OCI-LY7 (cell line): ENCODE measurements around the gene DHRS3. TPM values are rescaled to one million over a fixed set of nuclear protein-coding genes. Genes with fewer than 3 reads are reported as not detected.

Experiments used
- BruUV-seq: library from RNA; stranded (reverse); fragments of 400-500 nt; replicated peaks from 2 replicates; lab custom pipeline; 2021; lab: Mats Ljungman, UMichigan
- CTCF ChIA-PET: fragments of 300-600 bp; sonication (Branson Sonifier 250); formaldehyde crosslinking; loops from one replicate; lab custom pipeline; 2022; ENCODE audit warnings: antibody characterized with exemption; ENCODE audit not compliant: unreplicated experiment; lab: Charles Lee
- POLR2A ChIA-PET: fragments of 300-600 bp; sonication (Branson Sonifier 250); formaldehyde crosslinking; loops from one replicate; lab custom pipeline; 2022; ENCODE audit warnings: antibody characterized with exemption; lab: Charles Lee
- DNase-seq: peaks from one replicate; pipeline ENCODE4 v3.0.0-alpha.2; 2015; ENCODE audit warnings: low spot score
- H2AFZ ChIP-seq: fragments of 200-600 bp; sonication (generic), shearing (Covaris generic); 2 replicates; pipeline ENCODE4 v1.6.1; 2014; ENCODE audit warnings: mild to moderate bottlenecking, antibody characterized with exemption, low read length, moderate library complexity
- H3K27ac ChIP-seq: fragments of 200-600 bp; sonication (generic); 2 replicates; pipeline ENCODE4 v1.5.1; 2014; ENCODE audit warnings: mixed run types, low read depth, mild to moderate bottlenecking, moderate library complexity, low read length, inconsistent platforms; ENCODE audit not compliant: poor library complexity, severe bottlenecking
- H3K36me3 ChIP-seq: fragments of 200-600 bp; sonication (generic); 2 replicates; pipeline ENCODE4 v1.6.1; 2014; ENCODE audit warnings: mild to moderate bottlenecking, antibody characterized with exemption, low read length, moderate library complexity, mixed read lengths; ENCODE audit not compliant: insufficient read depth
- H3K4me1 ChIP-seq: fragments of 200-600 bp; sonication (generic); 2 replicates; pipeline ENCODE4 v1.5.1; 2014; ENCODE audit warnings: mild to moderate bottlenecking, low read length; ENCODE audit not compliant: insufficient read depth, poor library complexity, severe bottlenecking
- H3K4me2 ChIP-seq: fragments of 200-600 bp; sonication (generic); 2 replicates; pipeline ENCODE4 v1.6.1; 2014; ENCODE audit warnings: mild to moderate bottlenecking, low read length
- H3K4me3 ChIP-seq: fragments of 200-600 bp; sonication (generic); 2 replicates; pipeline ENCODE4 v1.5.1; 2014; ENCODE audit warnings: mild to moderate bottlenecking, low read depth, low read length; ENCODE audit not compliant: poor library complexity, severe bottlenecking
- H3K79me2 ChIP-seq: fragments of 200-600 bp; sonication (generic); 2 replicates; pipeline ENCODE4 v1.6.1; 2016; ENCODE audit warnings: low read depth, mild to moderate bottlenecking, low read length, moderate library complexity, mixed read lengths; ENCODE audit not compliant: insufficient read depth
- H3K9me2 ChIP-seq: fragments of 200-600 bp; sonication (generic); 2 replicates; pipeline ENCODE4 v1.6.1; 2016; ENCODE audit warnings: mild to moderate bottlenecking, low read length, mixed read lengths; ENCODE audit not compliant: insufficient read depth
- H3K9me3 ChIP-seq: fragments of 200-600 bp; sonication (generic); 2 replicates; pipeline ENCODE4 v1.6.1; 2014; ENCODE audit warnings: mild to moderate bottlenecking, mixed run types, low read length, mixed read lengths
- H4K20me1 ChIP-seq: fragments of 200-600 bp; sonication (generic); 2 replicates; pipeline ENCODE4 v1.6.1; 2014; ENCODE audit warnings: mild to moderate bottlenecking, antibody characterized with exemption, low read length, moderate library complexity, mixed read lengths; ENCODE audit not compliant: insufficient read depth
- CTCF ChIP-seq: fragments of 200-600 bp; sonication (generic); conservative IDR thresholded peaks from 2 replicates; pipeline ENCODE4 v1.5.1; 2014; ENCODE audit warnings: mild to moderate bottlenecking, antibody characterized with exemption, low read length, moderate library complexity, mixed read lengths
- EZH2phosphoT487 ChIP-seq: fragments of 200-600 bp; sonication (generic); IDR thresholded peaks from 2 replicates; pipeline ENCODE4 v1.6.1; 2018; ENCODE audit warnings: low read depth, borderline replicate concordance, mild to moderate bottlenecking, mixed run types, antibody characterized with exemption, low read length, moderate library complexity, mixed read lengths
- intact Hi-C: fragments of 100-400 bp; cut with micrococcal nuclease; formaldehyde crosslinking; loops from one replicate; pipeline ENCODE4 v1.10.0; 2022; ENCODE audit not compliant: unreplicated experiment
- total RNA-seq, 2 experiments: library from RNA; depleted of rRNA in 1 of 2; stranded (reverse); fragments of >200 nt in 1 of 2; shearing (Covaris generic) in 1 of 2; gene quantifications; 2 replicates each; pipeline ENCODE4 v1.2.3, GENCODE V29; 2014 to 2022

The DHRS3 gene
- total RNA-seq, 2 experiments from 2014 or later, result not detected

- Histone ChIP-seq H3K36me3 (no peaks in the 10 kb centered on the region), H3K9me3 (peaks cover 23% of the 10 kb centered on the region), H3K4me1 (no peaks in the 10 kb centered on the region), H3K4me3 (no peak overlapping the region), H3K9me2 (no peaks in the 10 kb centered on the region), H4K20me1 (no peaks in the 10 kb centered on the region), H2AFZ (no peak overlapping the region), H3K79me2 (no peaks in the 10 kb centered on the region), H3K4me2 (no peak overlapping the region), H3K27ac (no peak overlapping the region)
- DNase-seq, result no peak
- TF ChIP-seq CTCF, result no peak
- TF ChIP-seq EZH2phosphoT487, result no peak
- ChIA-PET CTCF (no interaction called here), POLR2A (no interaction called here)
- intact Hi-C loops, result no loop called here
- no TSS peak for BruUV-seq
Observed at GRCh38 chr1:12643079-12643478, 25.1 kb upstream of the DHRS3 start.

GRCh38 chr1:12640958-12641272 lies 22.9 kb upstream of the DHRS3 start:
- H3K36me3 ChIP-seq, result no peaks in the 10 kb centered on the region
- no peak overlapping the region for H2AFZ ChIP-seq
- CTCF ChIA-PET, result no interaction called here
- no peaks in the 10 kb centered on the region for H3K4me1 ChIP-seq
- no peak overlapping the region for H3K4me3 ChIP-seq
- intact Hi-C loops, result no loop called here
- H4K20me1 ChIP-seq, result no peaks in the 10 kb centered on the region
- peaks cover 23% of the 10 kb centered on the region for H3K9me3 ChIP-seq
- TF ChIP-seq CTCF (no peak), EZH2phosphoT487 (no peak)
- no TSS peak for BruUV-seq
- H3K79me2 ChIP-seq, result no peaks in the 10 kb centered on the region
- POLR2A ChIA-PET, result no interaction called here
- H3K4me2 ChIP-seq, result no peak overlapping the region
- H3K27ac ChIP-seq, result no peak overlapping the region
- H3K9me2 ChIP-seq, result no peaks in the 10 kb centered on the region
- DNase-seq, result no peak

GRCh38 chr1:12640237-12640957 lies 22.4 kb upstream of the DHRS3 start:
- intact Hi-C loops, result no loop called here
- TF ChIP-seq EZH2phosphoT487, result no peak
- no peak for TF ChIP-seq CTCF
- Histone ChIP-seq H3K36me3 (no peaks in the 10 kb centered on the region), H3K4me3 (no peak overlapping the region), H3K4me1 (no peaks in the 10 kb centered on the region), H3K79me2 (no peaks in the 10 kb centered on the region), H3K9me3 (peaks cover 23% of the 10 kb centered on the region), H2AFZ (no peak overlapping the region), H3K27ac (no peak overlapping the region), H3K4me2 (no peak overlapping the region), H4K20me1 (no peaks in the 10 kb centered on the region), H3K9me2 (no peaks in the 10 kb centered on the region)
- DNase-seq, result peak; percentile 17
- ChIA-PET POLR2A (no interaction called here), CTCF (no interaction called here)
- no TSS peak for BruUV-seq
